Posterior cingulate gyrus (tissue), 11 donors: Measurements from ENCODE around the gene ADAT3.
A peak's percentile ranks its signal among the peaks of the same experiment; 100 is the strongest.

Experiments
- DNase-seq, 10 donors: peaks; one replicate each; pipeline versions ENCODE4 v3.0.0 to v3.0.0-alpha.2; 2020 to 2021; ENCODE audit warnings: mixed read lengths in 3 of 10
- intact Hi-C: fragments of 100-400 bp; cut with DNase I; formaldehyde crosslinking; loops from one replicate; pipeline ENCODE4 v1.15.1; 2023

ADAT3 gene

DNA sequence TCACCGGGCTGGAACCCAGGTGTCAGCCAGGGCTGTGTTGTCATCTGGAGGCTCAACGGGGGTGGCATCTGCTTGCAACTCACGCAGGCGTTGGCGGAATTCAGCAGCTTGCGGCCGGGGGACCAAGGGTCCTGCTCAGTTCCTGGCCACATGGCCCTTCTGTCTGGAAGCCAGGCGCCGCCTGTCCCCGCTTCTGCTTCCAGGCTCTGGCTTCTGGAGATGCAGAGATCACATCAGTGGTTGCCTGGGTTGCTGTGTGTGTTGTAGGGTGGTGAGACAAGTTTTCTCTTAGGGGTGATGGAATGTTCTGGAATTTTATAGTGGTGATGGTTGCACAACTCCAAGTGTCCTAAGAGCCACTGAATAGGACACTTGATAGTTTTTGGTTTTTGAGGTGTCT lies 5.0 kb downstream of the ADAT3 start:
- intact Hi-C loops, result no loop called here
- peak in 1 of 10 donors; percentile 33 for DNase-seq

DNA sequence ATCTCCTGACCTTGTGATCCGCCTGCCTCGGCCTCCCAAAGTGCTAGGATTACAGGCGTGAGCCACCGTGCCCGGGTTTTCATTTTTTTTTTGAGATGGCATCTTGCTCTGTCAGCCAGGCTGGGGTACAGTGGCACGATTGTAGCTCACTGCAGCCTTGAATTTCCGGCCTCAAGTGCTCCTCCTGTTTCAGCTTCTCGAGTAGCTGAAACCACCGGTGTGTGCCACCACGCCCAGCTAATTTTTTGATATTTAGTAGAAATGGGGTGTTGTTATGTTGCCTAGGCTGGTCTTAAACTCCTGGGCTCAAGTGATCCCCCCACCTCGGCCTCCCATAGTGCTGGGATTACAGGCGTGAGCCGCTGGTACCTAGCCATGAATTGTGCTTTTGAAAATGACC lies 5.9 kb downstream of the ADAT3 start:
- intact Hi-C loops, result no loop called here
- DNase-seq, result no peak

DNA sequence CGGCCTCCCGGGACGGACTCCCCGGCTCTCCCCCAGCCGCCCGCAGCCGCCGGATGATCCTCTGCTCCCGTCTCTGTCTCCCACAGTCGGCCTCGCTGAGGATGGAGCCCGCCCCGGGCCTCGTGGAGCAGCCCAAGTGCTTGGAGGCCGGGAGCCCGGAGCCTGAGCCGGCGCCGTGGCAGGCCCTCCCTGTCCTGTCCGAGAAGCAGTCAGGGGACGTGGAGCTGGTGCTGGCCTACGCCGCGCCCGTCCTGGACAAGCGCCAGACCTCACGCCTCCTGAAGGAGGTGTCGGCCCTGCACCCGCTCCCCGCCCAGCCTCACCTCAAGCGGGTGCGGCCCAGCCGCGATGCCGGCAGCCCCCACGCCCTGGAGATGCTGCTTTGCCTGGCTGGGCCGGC lies 6.8 kb downstream of the ADAT3 start:
- DNase-seq, result no peak
- intact Hi-C loops, result no loop called here

DNA sequence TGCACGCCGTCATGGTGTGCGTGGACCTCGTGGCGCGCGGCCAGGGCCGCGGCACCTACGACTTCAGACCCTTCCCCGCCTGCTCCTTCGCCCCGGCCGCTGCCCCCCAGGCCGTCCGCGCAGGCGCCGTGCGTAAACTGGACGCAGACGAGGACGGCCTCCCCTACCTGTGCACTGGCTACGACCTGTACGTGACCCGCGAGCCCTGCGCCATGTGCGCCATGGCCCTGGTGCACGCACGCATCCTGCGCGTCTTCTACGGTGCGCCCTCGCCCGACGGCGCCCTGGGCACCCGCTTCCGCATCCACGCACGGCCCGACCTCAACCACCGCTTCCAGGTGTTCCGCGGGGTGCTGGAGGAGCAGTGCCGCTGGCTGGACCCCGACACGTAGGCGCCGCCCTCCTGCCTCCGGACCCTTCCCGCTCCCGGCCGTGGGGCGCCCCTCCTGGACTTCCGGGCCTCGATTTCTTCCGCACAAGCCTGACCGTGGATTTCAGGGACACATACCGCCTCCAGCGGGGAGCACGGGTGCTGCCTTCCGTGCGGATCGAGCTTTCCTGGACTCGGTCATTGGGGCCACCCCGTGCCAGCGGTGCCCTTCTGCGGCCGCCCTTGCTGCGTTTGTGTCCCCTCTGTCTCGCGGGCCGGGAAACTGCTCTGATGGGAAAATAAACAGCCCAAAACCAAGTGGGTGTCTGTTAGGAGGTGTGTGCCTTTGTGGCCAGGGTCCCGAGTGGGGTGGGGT lies 7.7 kb downstream of the ADAT3 start:
- intact Hi-C loops, result no loop called here
- DNase-seq, result no peak

DNA sequence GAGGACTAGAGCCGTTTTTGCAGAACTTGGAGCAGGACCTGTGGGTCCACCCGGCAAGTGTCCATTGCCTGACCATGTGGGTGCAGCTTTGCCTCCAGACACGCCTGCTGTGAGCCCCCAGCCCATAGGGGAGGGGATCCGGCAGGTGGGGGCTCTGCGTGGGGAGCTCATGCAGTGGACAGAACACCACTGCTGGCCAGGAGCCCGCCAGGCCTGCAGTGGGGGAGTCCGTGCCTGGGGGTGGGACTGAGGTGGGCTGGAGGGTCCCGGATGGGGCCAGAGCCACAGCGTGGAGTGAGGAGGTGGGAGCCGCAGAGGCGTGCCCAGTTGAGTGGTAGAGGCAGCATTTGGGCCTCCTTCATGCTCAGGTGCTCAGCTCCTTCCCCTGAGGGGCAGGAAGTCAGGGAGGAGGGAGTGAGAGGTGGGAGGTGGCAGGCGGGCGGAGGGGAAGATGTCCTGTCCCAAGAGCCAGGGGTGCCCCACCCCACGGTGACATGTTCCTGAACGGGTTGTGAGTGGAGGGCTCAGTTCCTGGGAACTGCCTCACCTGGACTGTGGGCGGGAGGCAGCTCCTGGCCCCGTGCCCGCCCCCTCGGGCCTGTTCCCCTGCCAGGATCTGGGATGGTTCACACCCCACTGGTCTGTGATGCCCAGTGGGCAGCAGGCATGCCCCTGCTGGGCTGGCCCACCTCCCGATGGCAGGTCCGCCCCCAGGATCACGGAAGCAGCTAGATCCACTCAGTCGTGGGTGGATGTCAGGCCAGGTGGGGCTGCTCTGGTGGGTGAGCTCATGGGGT lies 8.8 kb downstream of the ADAT3 start:
- intact Hi-C loops, result no loop called here
- no peak for DNase-seq

DNA sequence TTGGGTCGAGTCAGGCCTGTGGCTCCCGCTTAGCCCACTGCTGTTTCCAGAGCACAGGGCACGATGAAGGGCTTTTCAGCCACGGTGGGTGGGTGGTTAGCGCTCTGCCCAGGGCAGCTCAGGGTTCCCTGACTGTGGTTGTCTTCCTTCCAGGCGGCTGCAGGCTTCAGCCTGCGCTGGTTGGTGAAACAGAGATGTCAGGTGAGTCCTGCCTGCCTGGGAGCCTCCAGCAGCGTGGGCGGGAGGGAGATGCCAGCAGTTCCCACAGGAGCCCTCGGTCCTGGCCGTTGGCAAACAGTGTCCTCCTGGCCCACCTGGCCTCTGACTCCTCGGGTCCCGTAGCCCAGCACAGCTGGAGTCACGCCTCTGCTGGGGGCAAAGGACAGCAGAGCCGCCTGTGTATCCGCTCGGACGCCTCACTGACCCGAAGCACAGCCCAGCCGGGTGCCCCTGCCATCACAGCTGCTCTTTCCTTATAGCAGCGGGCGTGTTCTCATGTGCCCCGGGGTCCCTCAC lies 9.7 kb downstream of the ADAT3 start:
- DNase-seq, result peak in 3 of 10 donors; percentile 35 to 90 (median 46)
- intact Hi-C loops, result no loop called here

DNA sequence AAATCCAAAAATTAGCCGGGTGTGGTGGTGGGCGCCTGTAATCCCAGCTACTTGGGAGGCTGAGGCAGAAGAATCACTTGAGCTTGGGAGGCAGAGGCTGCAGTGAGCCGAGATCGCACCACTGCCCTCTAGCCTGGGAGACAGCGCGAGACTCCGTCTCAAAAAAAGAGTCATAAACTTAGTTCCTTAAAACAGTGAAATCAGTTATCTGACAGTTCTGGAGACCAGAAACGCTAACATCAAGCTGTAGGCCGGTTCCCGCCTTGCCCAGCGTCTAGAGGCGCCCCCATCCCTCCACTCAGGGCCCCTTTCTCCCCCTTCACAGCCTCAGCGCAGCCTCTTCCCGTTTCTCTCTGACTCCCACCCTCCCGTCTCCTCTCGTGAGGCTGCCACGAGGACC lies 11.9 kb downstream of the ADAT3 start:
- intact Hi-C loops, result no loop called here
- DNase-seq, result no peak

DNA sequence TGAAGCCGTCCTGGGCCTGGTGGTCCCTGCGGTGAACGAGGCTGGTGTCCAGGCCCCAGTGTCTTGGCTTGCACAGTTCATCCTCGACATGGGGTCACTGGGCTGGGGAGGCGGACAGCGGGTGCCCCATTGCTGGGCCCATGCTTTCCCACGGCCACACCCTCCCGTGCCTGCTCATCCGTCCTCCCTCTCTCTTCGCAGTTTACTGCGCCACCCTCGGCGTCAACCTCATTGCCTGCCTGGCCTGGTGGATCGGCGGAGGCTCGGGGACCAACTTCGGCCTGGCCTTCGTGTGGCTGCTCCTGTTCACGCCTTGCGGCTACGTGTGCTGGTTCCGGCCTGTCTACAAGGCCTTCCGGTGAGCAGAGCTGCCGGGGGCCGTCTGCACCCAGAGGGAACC lies 12.7 kb downstream of the ADAT3 start:
- intact Hi-C loops, result no loop called here
- no peak for DNase-seq

DNA sequence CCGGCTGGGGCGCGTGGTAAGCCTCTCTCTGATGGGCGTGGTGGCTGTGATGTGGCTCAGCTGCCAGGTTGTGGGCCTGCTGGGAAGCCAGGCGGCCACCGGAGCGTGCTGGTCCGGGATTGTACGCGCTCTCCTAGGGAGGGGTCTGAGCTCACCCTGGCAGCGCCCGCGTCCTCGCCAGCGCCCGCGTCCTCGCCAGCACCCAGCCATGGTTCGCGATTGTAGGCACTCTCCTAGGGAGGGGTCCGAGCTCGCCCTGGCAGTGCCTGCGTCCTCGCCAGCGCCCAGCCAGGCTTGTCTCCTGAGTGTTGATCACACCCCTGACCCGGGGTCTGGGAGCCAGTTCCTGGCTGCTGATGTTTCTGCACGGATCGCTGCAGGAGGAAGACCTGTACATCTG lies 13.8 kb downstream of the ADAT3 start:
- intact Hi-C loops, result no loop called here
- DNase-seq, result no peak

DNA sequence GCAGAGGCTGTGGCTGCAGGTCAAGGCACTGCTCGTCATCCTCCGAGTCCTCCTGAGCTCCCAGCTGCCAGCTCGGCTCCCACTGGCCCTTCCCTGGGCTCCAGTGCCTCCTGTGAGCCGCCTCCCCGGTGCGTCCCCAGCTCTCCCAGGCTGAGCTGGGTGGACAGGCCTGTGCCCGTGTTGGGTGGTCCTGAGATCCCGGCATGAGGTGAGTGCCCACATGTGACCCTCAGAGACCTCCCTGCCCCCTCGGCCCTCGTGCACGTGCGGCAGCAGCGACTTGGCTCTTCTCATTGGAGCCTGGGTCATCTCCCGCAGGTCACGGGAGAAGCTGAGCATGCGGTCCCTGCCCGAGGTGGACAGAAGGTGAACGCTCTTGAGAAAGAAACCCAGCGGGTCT lies 15.4 kb downstream of the ADAT3 start:
- peak in 1 of 10 donors; percentile 83 for DNase-seq
- intact Hi-C loops, result no loop called here

DNA sequence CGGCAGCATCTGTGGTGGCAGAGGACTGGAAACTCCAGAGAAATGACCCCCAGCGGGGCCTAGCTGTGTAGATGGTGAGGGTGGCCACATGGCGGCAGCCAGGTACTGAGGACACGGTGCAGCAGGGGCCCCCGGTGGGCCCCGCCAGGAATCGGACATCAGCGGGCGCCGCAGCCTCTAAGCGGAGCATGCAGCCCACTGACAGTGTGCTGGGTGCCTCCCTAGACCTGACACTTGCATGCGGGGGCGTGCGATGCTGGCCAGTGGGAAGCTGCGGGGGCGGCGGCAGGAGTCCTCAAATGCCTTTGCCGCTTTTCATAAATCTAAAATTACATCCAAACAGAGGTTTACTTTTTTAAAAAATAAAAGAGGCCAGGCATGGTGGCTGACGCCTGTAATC lies 16.1 kb downstream of the ADAT3 start:
- intact Hi-C loops, result no loop called here
- DNase-seq, result no peak

DNA sequence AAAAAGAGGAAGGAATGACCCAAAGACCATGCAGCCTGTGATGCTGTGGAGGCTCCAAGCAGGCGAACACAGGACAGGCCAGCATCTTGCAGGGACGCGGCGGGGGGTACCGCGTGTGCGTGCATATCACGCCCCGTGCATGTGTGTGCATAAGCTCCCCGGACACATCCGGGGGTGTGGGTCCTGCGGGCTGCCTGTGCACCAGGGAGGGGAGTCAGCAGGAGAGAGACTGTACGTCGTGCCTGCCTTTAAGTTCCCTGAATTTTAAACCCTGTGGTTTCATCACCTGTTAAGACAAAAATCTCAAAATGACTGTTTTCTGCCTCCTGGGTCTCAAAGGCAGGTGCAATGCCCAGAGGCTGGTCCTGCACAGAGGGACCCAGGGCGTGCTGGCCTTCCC lies 16.6 kb downstream of the ADAT3 start:
- intact Hi-C loops, result no loop called here
- DNase-seq, result no peak

DNA sequence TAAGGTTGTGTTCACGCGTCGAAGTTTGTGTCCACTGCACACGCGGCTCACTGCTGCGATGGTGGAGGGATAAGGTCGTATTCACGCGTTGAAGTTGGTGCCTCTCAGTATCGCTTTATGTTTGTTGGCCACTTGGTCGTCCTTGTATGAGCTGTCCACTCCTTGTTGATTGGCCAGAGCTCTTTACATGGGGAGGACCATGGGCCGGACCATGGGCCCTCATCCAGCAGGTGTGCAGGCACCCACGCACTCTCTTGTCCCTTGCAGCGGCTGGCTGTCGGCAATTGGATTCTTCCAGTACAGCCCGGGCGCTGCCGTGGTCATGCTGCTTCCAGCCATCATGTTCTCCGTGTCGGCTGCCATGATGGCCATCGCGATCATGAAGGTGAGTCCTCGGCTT lies 17.6 kb downstream of the ADAT3 start:
- no peak for DNase-seq
- intact Hi-C loops, result no loop called here

DNA sequence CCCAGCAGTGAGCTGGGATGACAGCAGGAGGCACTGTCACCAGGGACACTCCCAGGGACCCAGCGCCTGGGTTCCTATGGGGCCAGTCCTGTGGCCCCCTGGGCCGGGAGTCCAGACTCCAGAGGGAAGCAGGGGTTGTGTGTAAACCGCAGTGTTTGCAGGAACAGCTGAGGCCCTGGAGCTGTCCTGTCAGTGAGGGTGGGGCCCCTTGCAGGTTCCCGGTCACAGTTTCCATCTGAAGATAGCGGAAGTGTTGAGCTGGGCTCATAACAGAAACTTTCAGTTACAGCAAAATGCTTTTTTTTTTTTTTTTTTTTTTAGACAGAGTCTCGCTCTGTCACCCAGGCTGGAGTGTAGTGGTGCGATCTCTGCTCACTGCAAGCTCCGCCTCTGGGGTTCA lies 18.1 kb downstream of the ADAT3 start:
- intact Hi-C loops, result no loop called here

DNA sequence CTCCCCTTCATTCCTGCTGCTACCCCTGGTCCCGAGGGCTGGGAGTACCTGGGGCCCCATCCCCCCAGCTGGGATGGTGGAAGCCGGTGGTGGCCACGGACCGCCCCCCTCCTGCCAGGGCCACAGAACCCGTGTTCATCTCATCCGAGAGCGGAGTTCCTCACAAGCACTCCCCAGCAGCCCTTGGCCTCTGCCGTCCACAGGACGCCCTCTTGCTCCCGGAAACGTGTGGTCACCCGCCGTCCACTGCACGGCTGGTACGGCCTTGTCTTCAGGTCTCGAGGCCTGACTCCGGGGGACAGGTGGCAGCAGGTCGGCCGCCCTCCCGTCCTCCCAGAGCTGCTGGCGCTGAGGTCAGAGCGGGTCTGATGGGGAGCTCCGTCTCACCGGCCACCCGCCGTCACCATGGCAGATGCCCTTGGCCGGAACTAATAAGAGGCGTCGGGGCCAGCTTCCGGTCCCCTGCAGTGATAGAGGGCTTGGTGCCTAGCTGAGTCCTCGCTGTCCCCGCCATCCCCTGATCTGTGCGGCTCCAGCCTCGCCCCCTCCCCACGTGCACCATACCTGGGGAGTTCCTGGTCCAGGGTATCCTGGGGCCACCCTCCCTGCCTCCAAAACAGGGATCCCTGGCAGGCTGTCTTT lies 19.2 kb downstream of the ADAT3 start:
- intact Hi-C loops, result no loop called here
- peak in 1 of 10 donors; percentile 78 for DNase-seq

More for the DNA sequence above, 18.1 kb downstream of the ADAT3 start:
- DNase-seq, result no peak

DNA sequence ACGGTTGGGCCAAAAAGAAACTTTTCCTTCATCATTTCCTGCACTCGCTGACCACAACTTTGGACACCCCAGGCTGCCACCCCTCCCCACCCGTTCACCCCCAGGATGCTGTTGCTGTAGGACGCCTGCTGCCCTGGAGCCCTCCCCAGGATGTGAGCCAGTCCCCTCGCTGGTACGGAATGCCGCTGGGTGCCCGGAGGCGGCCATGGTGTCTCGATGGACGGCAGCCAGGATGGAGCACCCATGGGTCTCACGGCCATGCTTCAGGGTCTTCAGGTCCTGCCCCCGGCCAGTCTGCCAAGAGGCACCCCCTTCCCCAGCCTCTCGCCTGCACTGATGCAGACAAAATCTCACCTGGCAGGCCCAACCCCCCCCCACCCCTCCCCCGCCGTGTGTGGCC lies 20.3 kb downstream of the ADAT3 start:
- DNase-seq, result no peak
- intact Hi-C loops, result no loop called here

DNA sequence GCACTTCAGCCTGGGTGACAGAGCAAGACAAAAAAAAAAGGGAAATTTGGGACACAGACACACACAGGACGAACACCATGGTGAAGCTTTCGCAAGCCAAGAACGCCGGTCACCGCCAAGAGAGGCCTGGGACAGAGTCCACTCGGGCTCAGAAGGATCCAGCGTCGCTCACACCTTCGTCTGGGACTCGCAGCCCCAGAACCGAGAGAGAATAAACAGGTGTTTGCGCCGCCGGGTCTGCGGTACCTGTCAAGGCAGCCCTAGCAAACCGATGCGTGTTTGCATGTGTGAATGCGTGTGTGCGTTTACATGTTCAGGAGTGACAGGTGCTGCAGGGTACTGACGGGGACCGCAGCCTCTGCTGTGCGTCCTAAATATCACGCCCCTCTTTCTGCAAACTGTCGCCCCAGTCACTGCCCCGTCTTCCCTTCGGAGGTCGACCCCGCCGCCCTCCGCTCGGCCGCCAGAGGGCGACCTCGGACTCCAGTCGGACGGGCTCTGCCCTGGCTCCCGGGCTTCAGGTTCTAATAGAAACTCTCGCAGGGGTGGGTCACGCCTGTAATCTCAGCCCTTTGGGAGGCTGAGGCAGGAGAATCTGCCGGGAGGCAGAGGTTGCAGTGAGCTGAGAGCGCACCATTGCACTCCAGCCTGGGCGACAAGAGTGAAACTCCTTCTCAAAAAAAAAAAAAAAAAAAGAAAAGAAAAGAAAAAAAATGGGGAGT lies 24.0 kb downstream of the ADAT3 start:
- DNase-seq, result peak; percentile 50 to 97 (median 78)
- intact Hi-C loops, result loop anchor here (1.0 kb wide), 1 partner anchor 140 kb away; no protein-coding TSS in a partner anchor

DNA sequence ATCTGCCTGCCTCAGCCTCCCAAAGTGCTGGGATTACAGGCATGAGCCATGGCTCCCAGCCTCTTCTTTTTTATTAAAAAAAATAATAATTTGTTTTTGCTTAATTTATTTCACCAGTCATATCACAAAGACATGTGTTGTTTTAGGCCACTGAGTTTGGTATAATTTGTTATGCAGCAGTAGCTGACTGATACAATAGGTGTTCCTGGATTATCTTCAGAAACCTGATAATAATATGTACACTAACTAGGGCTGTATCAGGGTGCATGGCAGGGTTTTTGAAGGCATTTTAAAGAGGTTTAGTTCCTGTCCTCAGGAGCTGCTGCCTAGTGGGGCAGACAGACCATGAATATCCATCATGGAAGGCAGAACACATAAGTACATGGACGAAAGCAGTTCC lies 26.2 kb downstream of the ADAT3 start:
- DNase-seq, result no peak
- intact Hi-C loops, result no loop called here

DNA sequence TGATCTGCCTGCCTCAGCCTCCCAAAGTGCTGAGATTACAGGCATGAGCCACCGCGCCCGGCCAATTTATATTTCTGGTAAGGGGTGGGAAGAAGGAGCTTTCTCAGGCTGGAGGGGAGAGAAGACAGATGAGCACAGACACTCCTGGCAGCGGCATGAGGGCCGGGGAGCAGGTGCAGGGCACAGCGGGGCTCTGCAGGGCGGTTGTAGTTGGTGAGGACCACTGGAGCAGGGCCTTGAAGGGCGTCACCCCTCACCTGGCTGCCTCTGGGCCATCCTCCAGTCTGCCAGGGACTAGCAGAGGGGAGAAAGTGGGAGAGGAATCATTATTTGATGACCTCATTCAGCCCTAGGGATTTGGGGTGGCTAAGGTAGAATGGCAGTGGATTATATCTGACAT lies 27.2 kb downstream of the ADAT3 start:
- intact Hi-C loops, result no loop called here
- DNase-seq, result peak in 1 of 10 donors; percentile 64

DNA sequence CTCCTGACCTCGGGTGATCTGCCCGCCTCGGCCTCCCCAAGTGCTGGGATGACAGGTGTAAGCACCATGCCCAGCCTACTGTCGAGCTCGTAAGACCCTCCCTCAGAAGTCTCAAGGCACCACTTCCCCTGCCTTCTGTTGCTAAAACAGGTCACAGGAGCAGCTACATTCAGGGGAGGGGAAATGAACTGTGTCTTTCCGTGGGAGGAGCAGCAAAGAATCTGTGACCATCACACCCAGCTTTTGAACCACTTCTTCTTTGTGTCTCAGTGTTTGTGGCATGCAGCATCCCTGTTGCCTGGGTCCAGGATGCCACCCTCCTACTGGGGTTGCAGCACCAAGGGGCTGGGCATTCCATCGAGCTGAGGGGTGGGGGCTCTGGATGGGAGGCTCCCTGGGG lies 28.0 kb downstream of the ADAT3 start:
- DNase-seq, result no peak
- intact Hi-C loops, result no loop called here

DNA sequence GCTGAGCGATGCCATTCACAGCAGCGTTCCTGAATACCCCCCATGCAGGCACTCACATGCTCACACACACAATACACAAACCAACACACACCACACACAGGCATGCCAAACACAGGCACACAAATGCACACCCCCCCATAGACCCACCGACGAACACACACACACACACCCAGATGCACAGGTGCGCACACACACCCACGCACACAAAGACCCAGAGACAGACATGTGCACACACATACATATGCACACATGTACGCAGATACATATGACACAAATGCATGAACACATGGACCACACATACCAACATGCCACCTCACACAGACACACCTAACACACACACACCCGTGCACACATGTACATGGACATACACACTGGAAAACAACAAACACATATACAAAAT lies 28.7 kb downstream of the ADAT3 start:
- DNase-seq, result no peak
- intact Hi-C loops, result no loop called here
